Activated CD8-positive, alpha-beta T cell treated with anti-CD3 and anti-CD28 coated beads for 36 hours (primary cell): Measurements from ENCODE around the gene ADAMTS17. TPM values are rescaled to one million over a fixed set of nuclear protein-coding genes. Genes with fewer than 3 reads are reported as not detected.

ENCODE experiments used
- ATAC-seq: fragments of 200-7000 bp; cut with Tn5 transposase; one replicate; pipeline ENCODE4 v1.10.0; 2021; ENCODE audit warnings: mild to moderate bottlenecking, moderate library complexity
- CTCF ChIA-PET: fragments of 350-600 bp; sonication (Branson Sonifier 250); formaldehyde crosslinking; loops from one replicate; lab custom pipeline; 2021; ENCODE audit warnings: antibody characterized with exemption; lab: Charles Lee
- POLR2A ChIA-PET: fragments of 350-600 bp; sonication (Branson Sonifier 250); formaldehyde crosslinking; loops from one replicate; lab custom pipeline; 2021; ENCODE audit warnings: antibody characterized with exemption; lab: Charles Lee
- DNase-seq: peaks from one replicate; pipeline ENCODE4 v3.0.0-alpha.2; 2020
- H3K27ac Mint-ChIP-seq: one replicate; pipeline ENCODE4 v1.8.0; 2021; ENCODE audit warnings: mild to moderate bottlenecking, mixed read lengths
- H3K27me3 Mint-ChIP-seq: one replicate; pipeline ENCODE4 v1.8.0; 2021; ENCODE audit warnings: mixed read lengths
- H3K36me3 Mint-ChIP-seq: one replicate; pipeline ENCODE4 v1.8.0; 2021; ENCODE audit warnings: low read depth, mixed read lengths
- H3K4me1 Mint-ChIP-seq: one replicate; pipeline ENCODE4 v1.8.0; 2021; ENCODE audit warnings: low read depth, mixed read lengths
- H3K4me3 Mint-ChIP-seq: one replicate; pipeline ENCODE4 v1.8.0; 2021; ENCODE audit warnings: mild to moderate bottlenecking, moderate library complexity, mixed read lengths
- H3K9me3 Mint-ChIP-seq: one replicate; pipeline ENCODE4 v1.8.0; 2021; ENCODE audit warnings: mixed read lengths
- intact Hi-C: fragments of 100-400 bp; cut with micrococcal nuclease; formaldehyde crosslinking; loops from one replicate; pipeline ENCODE4 v1.10.0; 2022
- total RNA-seq, 2 experiments: library from RNA; stranded (reverse); gene quantifications; one replicate each; pipeline ENCODE4 v1.2.3, GENCODE V29; 2021
- TF ChIP-seq, protein P1 (sequence below): fragments of 200-600 bp; IDR thresholded peaks from one replicate; pipeline ENCODE4 v1.8.0; 2022; ENCODE audit warnings: antibody characterized with exemption, mild to moderate bottlenecking

The ADAMTS17 gene
- total RNA-seq, 2 experiments from 2014 or later, result 0.60 to 1.5 TPM

DNA sequence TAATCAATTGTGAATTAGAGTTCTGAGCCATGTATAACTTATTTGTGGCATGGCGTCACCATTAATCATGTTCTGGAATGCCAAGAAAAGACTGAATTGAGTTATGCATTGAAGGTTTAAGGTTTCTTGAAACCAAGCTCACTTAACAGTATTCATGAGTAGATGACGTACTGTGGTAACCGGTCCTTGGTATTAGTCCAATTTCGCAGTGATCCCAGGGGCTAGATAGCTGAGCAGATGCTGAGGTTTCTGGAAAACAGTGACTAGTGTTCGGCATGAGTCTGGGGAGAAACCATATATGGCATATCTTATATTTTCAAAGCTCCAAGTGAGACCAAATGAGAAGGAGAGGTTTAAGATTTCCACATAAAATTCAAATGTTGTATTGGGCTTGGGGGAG is 390.3 kb downstream of the ADAMTS17 start:
- peaks cover 7% of the 10 kb centered on the region for H3K9me3 Mint-ChIP-seq
- no peaks in the 10 kb centered on the region for H3K4me1 Mint-ChIP-seq
- TF ChIP-seq, protein P1, sequence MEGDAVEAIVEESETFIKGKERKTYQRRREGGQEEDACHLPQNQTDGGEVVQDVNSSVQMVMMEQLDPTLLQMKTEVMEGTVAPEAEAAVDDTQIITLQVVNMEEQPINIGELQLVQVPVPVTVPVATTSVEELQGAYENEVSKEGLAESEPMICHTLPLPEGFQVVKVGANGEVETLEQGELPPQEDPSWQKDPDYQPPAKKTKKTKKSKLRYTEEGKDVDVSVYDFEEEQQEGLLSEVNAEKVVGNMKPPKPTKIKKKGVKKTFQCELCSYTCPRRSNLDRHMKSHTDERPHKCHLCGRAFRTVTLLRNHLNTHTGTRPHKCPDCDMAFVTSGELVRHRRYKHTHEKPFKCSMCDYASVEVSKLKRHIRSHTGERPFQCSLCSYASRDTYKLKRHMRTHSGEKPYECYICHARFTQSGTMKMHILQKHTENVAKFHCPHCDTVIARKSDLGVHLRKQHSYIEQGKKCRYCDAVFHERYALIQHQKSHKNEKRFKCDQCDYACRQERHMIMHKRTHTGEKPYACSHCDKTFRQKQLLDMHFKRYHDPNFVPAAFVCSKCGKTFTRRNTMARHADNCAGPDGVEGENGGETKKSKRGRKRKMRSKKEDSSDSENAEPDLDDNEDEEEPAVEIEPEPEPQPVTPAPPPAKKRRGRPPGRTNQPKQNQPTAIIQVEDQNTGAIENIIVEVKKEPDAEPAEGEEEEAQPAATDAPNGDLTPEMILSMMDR, result no peak
- H3K36me3 Mint-ChIP-seq, result peaks cover 4% of the 10 kb centered on the region
- POLR2A ChIA-PET, result no interaction called here
- DNase-seq, result no peak
- intact Hi-C loops, result no loop called here
- peaks cover 5% of the 10 kb centered on the region for H3K27me3 Mint-ChIP-seq
- no peak for ATAC-seq
- H3K4me3 Mint-ChIP-seq, result no peak overlapping the region
- CTCF ChIA-PET, result interaction anchor here (1.7 kb wide), 1 partner anchor 23 kb away, joined by 4 read pairs; no protein-coding TSS in a partner anchor
- no peak overlapping the region for H3K27ac Mint-ChIP-seq

DNA sequence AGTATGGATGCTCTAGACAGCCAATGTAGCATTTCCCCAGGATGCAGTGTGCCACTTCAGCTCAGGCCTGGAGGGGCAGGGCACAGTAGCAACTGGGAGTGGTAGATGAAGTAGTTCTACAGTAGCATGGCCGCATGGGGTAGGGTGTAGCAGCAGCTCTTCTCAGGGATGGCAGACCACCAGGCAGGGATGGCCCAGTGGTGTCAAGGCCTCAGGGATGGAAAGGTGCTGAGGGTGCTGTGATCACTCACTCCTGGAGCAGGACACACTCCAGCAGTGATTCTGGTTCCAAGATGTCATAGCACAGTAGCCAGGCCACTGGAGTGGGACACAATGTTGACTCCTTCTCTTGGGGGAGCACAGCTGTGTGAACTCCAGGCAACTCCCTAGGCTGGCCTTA is 397.6 kb downstream of the ADAMTS17 start:
- no peaks in the 10 kb centered on the region for H3K4me1 Mint-ChIP-seq
- POLR2A ChIA-PET, result no interaction called here
- H3K27me3 Mint-ChIP-seq, result peaks cover 5% of the 10 kb centered on the region
- H3K9me3 Mint-ChIP-seq, result peaks cover 26% of the 10 kb centered on the region
- DNase-seq (no peak), ATAC-seq (no peak)
- H3K27ac Mint-ChIP-seq, result no peak overlapping the region
- TF ChIP-seq, protein P1, result no peak
- peaks cover 5% of the 10 kb centered on the region for H3K36me3 Mint-ChIP-seq
- H3K4me3 Mint-ChIP-seq, result no peak overlapping the region
- CTCF ChIA-PET, result no interaction called here
- intact Hi-C loops, result no loop called here

DNA sequence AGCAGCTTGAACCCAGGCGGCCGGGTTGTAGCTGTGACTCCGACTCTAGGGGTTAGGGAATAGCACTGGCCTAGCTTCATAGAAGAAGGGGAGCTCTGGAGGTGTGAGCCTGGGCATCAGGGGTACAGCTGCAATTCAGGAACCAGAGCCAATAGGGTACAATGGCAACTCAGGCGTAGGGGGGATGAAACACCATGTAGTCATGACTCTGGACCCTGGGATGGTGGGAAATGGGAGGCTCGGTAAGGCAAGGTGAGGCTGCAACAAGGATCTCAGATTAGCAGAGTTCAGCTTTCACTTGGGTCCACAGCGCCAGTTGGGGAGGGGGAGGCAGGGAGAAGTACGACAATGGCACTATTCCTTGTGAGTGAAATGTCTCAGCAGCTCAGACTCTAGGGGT is 398.3 kb downstream of the ADAMTS17 start:
- Mint-ChIP-seq H3K4me3 (no peak overlapping the region), H3K9me3 (peaks cover 25% of the 10 kb centered on the region), H3K4me1 (no peaks in the 10 kb centered on the region), H3K36me3 (peaks cover 4% of the 10 kb centered on the region), H3K27ac (no peak overlapping the region), H3K27me3 (peaks cover 5% of the 10 kb centered on the region)
- TF ChIP-seq, protein P1, result no peak
- intact Hi-C loops, result no loop called here
- ChIA-PET POLR2A (no interaction called here), CTCF (interaction anchor here (0.7 kb wide), 1 partner anchor 9 kb away, joined by 3 read pairs; no protein-coding TSS in a partner anchor)
- DNase-seq (no peak), ATAC-seq (no peak)

DNA sequence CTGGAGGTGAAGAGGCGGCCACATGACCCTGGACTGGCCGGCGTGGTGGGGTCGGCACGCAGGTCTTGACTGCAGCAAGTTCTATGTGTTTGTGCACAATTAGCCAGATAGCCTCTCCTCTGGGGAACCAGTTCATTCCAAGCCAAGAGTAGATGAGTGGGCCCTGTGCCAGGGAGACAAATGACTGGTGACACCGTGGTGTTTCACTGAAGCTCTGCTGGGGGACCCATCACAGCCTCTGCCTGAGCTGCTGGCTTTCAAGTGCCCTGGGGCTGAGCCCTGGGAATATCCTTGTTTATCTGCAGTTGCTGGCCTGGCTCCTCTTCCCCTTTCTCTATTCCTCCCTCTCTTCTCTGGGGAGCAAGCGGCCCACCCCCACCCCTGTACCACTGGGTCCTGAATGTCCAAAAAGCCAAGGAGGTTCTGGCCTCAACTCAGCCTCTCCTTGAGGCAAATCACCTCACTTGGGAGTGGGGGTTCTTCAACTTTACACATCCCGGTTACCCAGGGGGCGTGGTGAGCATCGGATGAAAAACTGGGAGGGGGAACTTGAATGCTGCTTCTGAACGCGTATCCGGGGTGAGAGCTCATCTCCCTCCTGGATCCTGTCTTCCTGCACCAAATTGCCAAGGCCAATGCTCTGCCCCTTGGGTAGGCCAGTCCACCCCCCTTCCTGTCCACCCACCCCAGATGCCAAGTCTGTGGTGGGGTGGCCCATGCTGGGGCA is 408.9 kb downstream of the ADAMTS17 start:
- intact Hi-C loops, result loop anchor here (5.0 kb wide), 1 partner anchor 404 kb away; no protein-coding TSS in a partner anchor
- H3K27ac Mint-ChIP-seq, result no peak overlapping the region
- peaks cover 3% of the 10 kb centered on the region for H3K4me1 Mint-ChIP-seq
- H3K36me3 Mint-ChIP-seq, result no peaks in the 10 kb centered on the region
- ChIA-PET POLR2A (no interaction called here), CTCF (interaction anchor here (1.0 to 1.7 kb wide), 3 partner anchors 406 to 417 kb away, joined by 3 to 4 read pairs (median 3); no protein-coding TSS in a partner anchor)
- no peak for ATAC-seq
- no peaks in the 10 kb centered on the region for H3K9me3 Mint-ChIP-seq
- no peak for DNase-seq
- H3K4me3 Mint-ChIP-seq, result no peak overlapping the region
- TF ChIP-seq, protein P1, result no peak
- peaks cover 2% of the 10 kb centered on the region for H3K27me3 Mint-ChIP-seq
